Stomach (tissue), 4 donors: ENCODE data around the gene MPI.

Experiments
- POLR2AphosphoS5 ChIP-seq, 3 donors: sonication (generic); formaldehyde crosslinking; IDR thresholded peaks; one replicate each; pipeline ENCODE4 v1.6.1; 2016; ENCODE audit warnings: antibody characterized with exemption in 3 of 3
- TF ChIP-seq, protein P1 (sequence below), 7 experiments: fragments of 450-650 bp in 4 of 7; fragments of 200-600 bp in 3 of 7; sonication (generic) in 3 of 7; IDR thresholded peaks; one replicate each; pipeline ENCODE4 v1.5.1; 2016 to 2019; ENCODE audit warnings: antibody characterized with exemption in 7 of 7, control low read depth in 2 of 7, mild to moderate bottlenecking in 1 of 7

DNA sequence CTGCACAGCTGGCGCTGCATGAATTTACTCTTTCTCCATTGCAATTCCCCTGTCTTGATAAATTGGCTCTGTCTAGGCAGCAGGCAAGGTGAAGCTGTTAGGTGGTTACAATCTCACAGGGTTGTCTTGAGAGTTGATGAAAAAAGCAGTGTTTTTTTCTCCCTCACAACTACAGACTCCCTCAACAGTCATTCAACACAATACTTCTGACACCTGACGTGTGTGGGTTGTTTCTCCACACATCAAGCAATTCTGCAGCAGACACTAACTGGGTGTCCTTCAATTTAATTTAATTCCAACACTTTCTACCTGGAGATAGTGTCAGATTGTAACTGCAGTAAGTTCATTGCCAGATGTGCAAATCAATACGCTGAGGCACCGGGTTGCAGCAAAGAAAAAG is 11.6 kb upstream of the MPI start:
- TF ChIP-seq, protein P1, sequence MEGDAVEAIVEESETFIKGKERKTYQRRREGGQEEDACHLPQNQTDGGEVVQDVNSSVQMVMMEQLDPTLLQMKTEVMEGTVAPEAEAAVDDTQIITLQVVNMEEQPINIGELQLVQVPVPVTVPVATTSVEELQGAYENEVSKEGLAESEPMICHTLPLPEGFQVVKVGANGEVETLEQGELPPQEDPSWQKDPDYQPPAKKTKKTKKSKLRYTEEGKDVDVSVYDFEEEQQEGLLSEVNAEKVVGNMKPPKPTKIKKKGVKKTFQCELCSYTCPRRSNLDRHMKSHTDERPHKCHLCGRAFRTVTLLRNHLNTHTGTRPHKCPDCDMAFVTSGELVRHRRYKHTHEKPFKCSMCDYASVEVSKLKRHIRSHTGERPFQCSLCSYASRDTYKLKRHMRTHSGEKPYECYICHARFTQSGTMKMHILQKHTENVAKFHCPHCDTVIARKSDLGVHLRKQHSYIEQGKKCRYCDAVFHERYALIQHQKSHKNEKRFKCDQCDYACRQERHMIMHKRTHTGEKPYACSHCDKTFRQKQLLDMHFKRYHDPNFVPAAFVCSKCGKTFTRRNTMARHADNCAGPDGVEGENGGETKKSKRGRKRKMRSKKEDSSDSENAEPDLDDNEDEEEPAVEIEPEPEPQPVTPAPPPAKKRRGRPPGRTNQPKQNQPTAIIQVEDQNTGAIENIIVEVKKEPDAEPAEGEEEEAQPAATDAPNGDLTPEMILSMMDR (IDR thresholded peaks at IDR 0.05) = no peak
- TF ChIP-seq POLR2AphosphoS5 (IDR thresholded peaks at IDR 0.05) = no peak
